A673 (cell line): ENCODE data around the gene SDS.

ENCODE experiments used
- CTCF ChIP-seq: fragments of 300-800, 200-600 bp; sonication (generic); conservative IDR thresholded peaks from 2 replicates; pipeline ENCODE4 v1.5.1; 2017; ENCODE audit warnings: low read depth, mild to moderate bottlenecking, antibody characterized with exemption, low read length, moderate library complexity, mixed read lengths
- EZH2 ChIP-seq: fragments of 200-600 bp; sonication (generic); IDR thresholded peaks from 2 replicates; pipeline ENCODE4 v1.6.1; 2017; ENCODE audit warnings: borderline replicate concordance, low read depth, mild to moderate bottlenecking, mixed read lengths, antibody characterized with exemption, low read length; ENCODE audit not compliant: poor library complexity, severe bottlenecking

GRCh38 chr12:113424915-113425823, 21.5 kb upstream of the SDS start:
- TF ChIP-seq CTCF = peak; percentile 94
- TF ChIP-seq EZH2 = no peak
